ENCODE measurements around the gene TOP1. TPM values are rescaled to one million over a fixed set of nuclear protein-coding genes. Genes with fewer than 3 reads are reported as not detected.
A peak's percentile ranks its signal among the peaks of the same experiment; 100 is the strongest.
"Not testable (repeated sequence)": the region's sequence is repeated elsewhere in the genome, so short reads cannot be mapped to it uniquely, and the experiment has no call there.

The TOP1 gene
- polyA plus RNA-seq, 1 of the 3 experiments (the other 2 are of a cell fraction) = 11.9 TPM

- TF ChIP-seq PBX3 (IDR thresholded peaks at IDR 0.05) = peak; percentile 78
- TF ChIP-seq, protein P1, sequence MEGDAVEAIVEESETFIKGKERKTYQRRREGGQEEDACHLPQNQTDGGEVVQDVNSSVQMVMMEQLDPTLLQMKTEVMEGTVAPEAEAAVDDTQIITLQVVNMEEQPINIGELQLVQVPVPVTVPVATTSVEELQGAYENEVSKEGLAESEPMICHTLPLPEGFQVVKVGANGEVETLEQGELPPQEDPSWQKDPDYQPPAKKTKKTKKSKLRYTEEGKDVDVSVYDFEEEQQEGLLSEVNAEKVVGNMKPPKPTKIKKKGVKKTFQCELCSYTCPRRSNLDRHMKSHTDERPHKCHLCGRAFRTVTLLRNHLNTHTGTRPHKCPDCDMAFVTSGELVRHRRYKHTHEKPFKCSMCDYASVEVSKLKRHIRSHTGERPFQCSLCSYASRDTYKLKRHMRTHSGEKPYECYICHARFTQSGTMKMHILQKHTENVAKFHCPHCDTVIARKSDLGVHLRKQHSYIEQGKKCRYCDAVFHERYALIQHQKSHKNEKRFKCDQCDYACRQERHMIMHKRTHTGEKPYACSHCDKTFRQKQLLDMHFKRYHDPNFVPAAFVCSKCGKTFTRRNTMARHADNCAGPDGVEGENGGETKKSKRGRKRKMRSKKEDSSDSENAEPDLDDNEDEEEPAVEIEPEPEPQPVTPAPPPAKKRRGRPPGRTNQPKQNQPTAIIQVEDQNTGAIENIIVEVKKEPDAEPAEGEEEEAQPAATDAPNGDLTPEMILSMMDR (IDR thresholded peaks at IDR 0.05) = no peak
- peak; percentile 4; the same call in 1 of the 2 replicates for TF ChIP-seq REST (IDR thresholded peaks at IDR 0.05; ENCODE audit: low read depth, low read length)
These were observed 25.3 kb upstream of the TOP1 start (continued) for GRCh38 chr20:41003143-41003935.

- H3K36me3 ChIP-seq (replicated peaks in 1 of 2; ENCODE audit: control insufficient read depth in 1 of 2, insufficient read depth in 2 of 2, low read length in 1 of 2); H3K9me2 ChIP-seq; H3K27me3 ChIP-seq (ENCODE audit: insufficient read depth); H4K20me1 ChIP-seq (ENCODE audit: insufficient read depth); H3K79me2 ChIP-seq (ENCODE audit: insufficient read depth); CTCF ChIA-PET; POLR2A ChIA-PET; H3K4me3 ChIP-seq (ENCODE audit: low read depth in 2 of 2, low read length in 1 of 2); H3K9me3 ChIP-seq; DNase-seq: not testable (repeated sequence)
- Histone ChIP-seq H3K4me1 (ENCODE audit: control insufficient read depth in 1 of 2, insufficient read depth in 2 of 2, low read depth in 1 of 2, low read length in 1 of 2) (peaks cover 5 to 50% of the 10 kb centered on the region in 2 experiments; a peak in 3 of 4 replicates), H3K4me2 (peak overlapping the region; percentile 71), H2AFZ (ENCODE audit: low read depth) (0 out of 2 replicates have a peak overlapping the region, but pooled peaks have one; percentile 49), H3K27ac (ENCODE audit: low read depth in 2 of 2, low read length in 1 of 2) (peak overlapping the region; percentile 62 to 99; a peak in 3 of 4 replicates), H3K9ac (peak overlapping the region; percentile 74; the same call in 1 of the 2 replicates), H3F3A (replicated peaks; ENCODE audit: insufficient read depth) (peaks cover 33% of the 10 kb centered on the region)
- WGBS (ENCODE audit: low lambda C conversion rate) = 69% methylated on average over 6 of the region's 6 CpGs
These were observed 24.7 kb upstream of the TOP1 start for GRCh38 chr20:41003936-41004294.
